NCI-H1105 (cell line): ENCODE data around the gene TMEM121.

Source experiments
- DNase-seq: peaks from one replicate; lab custom pipeline; 2025; lab: John Stamatoyannopoulos, UW

The TMEM121 gene

DNA sequence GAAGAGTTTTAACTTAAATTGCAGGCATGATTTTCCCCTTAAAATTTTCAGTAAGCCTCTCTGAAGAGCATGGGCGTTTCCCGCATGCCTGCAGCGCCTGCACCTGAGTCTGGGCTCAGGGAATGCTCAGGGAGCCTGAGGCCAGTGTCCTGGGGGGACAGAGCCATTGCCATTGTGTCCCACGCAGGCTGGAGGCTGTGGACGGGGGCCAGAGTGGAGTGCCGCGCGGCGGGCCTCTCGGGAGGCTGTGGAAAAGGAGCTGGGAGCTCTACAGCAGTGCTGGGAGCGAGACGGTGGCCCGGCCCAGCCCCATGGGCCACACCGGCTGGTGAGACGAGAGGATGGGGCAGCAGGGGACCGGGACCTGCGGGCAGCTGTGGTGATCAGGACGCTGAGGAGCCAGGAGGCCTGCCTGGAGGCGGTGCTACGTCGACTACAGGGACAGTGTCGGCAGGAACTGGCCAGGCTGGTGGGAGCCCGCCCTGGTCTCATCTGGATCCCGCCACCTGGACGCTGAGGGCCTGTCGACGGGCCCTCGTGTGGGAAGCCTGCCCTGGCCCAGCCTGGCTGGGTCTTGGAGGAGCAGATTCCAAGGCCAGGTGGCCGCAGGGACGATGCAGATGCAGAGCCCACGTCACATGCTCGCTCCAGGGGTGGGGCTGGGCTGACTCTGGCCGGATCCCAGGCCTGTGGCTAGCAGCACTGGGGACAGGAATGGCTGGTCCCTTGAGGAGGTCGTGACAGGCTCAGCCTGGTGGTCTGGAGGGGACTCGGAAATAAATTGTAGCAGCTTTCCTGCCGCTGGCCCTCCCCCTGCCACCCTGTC, 27.7 kb upstream of the TMEM121 start:
- DNase-seq: no peak

DNA sequence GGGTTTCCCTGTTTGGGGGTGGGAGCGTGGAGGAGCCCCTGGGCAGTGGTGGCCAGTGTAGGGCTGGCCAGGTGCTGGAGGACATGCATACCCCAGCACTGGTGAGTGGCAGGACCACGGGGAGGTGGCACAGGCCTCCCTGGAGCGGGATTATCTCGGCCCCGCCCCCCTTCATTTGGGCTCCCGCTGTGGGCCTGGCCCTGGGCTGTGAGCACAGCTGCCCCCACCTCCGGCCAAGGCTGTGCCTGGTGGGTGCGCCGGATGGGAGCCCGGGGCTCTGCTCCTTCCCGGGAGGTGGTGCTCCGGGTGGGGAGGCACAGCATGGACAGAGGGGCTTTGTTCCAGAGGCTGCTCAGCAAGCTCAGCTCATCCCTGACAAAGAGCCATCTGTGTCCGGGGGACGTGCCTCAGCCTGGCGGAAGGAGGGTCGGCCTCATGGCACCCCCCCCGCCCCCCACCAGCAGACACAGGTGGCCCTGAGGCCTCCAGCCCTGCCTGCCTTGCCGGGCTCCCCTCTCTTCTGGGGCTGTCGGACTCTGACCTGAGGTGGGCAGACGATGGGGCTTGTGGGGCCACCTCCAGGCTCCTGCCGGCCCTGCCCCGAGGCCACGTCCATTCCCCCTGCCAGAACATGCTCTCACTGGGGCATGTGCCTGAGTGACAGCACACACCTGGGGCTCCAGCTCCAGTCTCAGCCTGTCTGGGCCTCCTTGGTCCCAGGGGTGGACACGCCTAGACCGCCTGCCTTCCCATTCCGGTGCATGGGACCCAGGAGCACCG, 26.9 kb upstream of the TMEM121 start:
- no peak for DNase-seq

DNA sequence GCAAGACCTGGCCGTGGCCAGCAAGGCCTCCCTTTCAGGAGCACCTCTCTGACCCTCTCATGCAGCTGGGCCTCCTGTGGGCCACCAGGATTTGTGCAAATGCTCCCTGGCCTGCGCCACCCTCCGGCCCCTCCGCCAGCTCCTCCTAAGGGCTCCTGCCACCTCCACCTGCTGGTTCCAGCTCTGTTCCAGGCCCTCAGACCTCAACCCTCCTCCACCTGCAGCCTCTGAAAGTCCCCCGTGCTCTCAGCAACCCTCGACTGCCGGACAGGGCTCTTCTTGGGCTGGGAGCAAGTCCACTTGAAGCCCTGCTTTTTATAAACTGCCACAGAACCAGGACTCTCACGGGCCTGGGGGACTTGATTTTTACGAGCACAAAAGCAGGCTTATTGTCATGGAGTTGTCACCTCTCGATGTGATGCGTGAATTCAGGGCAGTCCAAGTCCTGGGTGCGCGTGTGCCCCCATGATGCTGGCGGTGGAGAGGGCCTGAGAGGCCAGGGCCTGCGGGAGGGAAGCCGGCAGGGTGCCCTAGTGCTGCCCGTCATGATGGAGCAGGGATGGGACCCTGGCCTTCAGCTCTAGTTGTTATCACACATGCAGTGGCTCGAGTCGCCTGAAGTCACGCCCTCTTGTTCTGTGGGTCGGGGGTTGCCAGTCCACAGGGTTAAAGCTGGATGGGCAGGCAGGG, 26.2 kb upstream of the TMEM121 start:
- no peak for DNase-seq

DNA sequence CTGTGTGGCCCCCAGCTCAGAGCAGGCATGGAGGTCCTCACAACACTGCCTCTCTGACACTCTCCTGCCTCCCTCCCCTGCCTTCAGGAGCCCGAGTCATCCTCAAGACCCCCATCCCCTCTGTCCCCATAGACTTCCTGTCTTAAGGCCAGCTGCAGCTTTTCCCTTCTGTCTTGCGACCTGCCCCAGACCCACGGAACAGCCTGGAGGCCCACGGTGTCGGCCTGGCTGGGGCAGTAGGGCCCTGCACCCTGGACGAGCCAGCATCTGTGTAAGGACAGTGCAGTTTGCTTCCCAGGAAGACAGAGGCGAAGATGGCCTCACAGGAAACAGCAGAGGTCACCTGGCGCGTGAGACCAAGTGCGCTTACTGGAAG, 25.7 kb upstream of the TMEM121 start:
- DNase-seq: no peak

DNA sequence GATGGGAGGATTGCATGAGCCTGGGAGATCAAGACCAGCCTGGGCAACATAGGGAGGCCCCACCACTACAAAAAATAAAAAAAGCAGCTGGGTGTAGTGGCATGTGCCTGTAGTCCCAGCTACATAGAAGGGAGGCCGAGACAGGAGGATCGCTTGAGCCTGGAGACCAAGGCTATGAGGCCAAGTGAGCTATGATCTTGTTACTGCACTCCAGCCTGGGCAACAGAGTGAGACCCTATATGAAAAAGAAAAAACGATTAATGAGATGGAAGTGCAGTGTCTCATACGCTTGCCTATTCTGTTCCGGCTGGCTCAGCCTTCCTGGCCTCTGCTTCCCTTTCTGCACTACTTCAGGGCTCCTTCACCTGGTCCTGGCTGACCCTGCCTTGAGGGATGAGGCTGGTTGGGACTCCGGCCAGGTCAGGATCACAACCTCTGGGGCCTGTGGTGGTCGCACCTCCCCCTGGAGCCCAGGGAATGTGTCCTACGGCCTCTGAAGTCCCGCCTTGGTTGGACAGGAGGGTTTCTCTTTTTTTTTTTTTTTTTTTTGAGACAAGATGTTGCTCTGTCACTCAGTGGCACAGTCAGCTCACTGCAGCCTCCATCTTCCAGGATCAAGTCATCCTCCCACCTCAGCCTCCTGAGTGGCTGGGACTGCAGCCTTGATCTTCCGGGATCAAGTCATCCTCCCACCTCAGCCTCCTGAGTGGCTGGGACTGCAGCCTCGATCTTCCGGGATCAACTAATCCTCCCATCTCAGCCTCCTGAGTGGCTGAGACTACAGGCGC, 24.7 kb upstream of the TMEM121 start:
- no peak for DNase-seq

DNA sequence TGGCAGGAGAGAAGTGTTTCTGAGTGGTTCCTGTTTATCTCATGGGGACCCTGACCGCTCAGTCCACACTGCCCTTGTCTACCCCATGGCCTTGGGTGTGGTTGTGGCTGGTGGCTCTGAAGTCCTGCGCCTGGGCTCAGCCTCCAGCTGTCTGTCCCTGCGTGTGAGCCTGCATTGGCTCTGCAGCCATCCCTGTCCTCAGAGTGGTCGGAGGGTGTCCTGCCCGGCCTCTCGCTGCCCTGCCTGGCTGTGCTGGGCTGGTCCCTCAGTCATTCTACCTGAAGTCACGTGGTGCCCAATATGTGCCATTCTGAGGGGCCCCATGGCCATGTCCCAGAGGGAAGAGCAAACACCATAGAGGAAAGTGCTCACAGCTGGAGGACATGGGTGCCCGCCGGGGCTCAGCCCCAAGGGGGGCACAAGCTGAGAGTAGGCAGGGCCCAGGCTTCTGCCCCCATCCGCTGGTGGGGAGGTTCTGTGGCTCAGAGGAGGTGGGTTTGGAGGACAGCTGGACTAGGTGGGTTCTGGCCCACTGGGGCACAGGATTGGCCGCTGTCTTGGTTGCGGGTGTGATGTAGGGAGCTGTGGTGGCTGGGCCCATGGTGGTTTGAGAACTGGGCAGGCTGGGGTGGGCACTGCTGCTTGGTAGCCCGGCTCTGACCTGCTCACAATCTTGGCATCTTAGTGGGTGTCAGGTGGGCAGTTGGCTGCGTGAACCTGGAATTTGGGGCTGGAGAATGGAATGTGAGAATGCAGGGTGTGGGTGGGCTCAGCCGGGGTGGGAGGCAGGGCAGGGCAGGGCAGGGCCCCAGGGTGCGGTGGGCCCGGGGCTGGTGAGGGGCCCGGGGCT, 23.7 kb upstream of the TMEM121 start:
- DNase-seq: no peak

DNA sequence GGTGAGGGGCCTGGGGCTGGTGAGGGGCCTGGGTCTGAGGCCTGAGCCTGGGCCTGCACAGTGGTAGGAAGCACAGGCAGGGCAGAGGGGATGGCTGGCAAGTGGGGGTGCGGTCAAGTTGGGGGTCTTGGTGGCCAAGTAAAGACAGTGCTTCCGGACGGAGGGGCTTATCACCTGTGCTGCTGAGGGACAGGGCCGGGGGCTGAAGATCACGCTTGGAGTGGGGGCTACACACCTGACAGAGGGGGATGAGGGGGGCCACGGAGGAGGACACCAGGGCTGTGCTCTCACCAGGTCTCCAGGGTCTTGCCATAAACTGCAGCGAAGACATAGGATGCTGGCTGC, 23.1 kb upstream of the TMEM121 start:
- DNase-seq: no peak

DNA sequence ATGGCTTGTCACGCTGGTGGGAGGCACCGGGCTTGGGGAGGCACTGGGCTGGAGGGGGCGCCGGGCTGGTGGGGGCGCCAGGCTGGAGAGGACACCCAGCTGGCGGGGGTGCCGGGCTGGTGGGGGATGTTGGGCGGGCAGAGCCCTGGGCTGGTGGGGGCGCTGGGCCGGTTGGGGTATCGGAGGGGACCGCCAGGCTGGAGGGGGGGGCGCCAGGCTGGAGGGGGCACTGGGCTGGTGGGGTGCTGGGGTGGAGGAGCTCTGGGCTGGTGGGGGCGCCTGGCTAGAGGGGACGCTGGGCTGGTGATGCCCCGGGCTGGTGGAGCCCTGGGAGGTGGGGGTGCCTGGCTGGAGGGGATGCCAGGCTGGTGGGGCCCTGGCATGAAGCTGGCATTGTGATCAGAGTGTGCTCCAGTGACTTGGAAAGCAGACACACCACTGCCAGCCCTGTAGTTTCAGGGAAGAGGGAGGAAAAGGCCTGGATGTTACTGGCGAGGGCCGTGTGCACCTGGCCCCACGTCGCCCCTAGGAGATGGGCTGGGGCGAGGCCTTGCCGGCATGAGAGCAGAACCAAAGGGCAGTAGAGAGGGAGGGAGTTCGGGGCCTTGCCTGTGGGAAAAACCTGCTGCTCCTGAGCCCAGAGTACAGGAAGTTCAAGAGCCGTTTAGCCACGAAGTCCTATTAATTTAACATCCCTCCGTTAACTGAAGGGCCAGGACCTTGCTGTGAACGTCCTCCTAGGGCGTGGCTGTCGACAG, 22.3 kb upstream of the TMEM121 start:
- no peak for DNase-seq

DNA sequence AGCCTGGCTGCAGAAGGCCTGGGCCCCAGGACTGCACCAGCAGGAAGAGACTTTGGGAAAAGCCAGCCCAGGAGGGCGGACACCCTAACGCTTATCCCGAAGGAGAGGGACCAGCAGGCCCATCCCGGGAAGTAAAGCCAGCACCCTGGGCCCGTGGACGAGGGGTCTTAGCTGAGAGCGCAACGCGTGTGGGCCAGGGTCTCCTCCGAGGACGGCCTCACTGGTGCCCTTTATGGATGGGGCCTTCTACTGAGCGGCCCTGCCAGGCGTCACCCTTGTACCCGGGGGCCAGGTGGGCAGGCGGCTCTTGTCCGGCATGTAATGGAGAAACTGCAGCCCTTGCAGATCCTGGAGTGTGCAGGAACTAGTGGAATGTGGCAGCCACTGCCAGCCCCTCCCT, 21.3 kb upstream of the TMEM121 start:
- no peak for DNase-seq

DNA sequence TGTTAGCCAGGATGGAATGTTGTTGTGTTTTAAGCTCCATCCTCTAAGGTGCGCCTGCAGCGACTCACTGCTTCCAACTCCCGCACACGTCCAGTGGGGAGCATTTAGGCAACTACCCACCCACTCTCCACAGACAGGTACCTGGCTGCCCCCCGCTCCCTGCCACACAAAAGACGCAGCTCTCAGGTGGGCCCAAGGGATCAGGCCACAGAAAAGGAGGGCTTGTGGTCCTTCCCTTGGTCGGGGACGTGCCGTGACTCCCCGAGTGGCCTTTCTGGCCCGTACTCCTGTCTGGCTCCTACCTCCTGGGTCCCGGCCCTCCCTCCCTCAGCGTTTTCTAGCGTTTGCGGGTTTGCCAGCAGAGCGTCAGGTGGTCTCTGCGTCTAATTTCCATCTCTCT, 19.1 kb upstream of the TMEM121 start:
- no peak for DNase-seq

DNA sequence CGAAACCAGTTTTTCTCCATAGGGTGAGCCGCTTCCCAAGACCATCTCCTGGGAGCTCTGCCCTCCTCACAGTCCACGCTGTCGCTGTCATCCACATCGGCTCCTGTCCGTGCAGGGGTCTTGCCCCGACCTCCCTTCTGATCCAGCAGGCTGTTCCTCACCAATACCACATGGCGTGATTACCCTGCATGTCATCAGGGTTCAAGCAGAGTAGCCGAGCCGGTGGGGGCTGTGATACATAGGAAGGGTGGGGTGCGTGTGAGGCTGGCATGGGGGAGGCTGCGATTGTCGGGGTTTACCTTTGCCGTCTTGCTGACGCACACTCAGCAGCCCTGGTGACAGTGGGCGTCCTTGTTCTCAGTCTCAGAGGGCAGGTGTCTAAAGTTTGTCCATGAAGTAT, 18.3 kb upstream of the TMEM121 start:
- no peak for DNase-seq

DNA sequence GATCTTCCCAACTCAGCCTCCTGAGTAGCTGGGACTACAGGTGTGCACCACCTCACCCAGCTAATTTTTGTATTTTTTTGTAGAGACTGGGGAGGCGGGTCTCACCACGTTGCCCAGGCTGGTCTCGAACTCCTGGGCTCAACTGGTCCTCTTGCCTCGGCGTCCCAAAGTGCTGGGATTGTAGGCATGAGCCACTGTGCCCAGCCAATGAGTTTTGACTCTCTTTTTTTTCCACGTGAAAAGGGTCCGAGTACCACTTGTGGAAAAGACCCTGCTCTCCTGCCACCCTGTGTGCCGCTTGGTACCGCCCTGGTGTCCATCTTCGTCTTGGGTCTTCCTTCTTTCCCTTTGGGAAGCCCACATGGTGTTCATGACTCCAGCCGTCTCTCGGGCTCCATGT, 17.8 kb upstream of the TMEM121 start:
- DNase-seq: no peak

DNA sequence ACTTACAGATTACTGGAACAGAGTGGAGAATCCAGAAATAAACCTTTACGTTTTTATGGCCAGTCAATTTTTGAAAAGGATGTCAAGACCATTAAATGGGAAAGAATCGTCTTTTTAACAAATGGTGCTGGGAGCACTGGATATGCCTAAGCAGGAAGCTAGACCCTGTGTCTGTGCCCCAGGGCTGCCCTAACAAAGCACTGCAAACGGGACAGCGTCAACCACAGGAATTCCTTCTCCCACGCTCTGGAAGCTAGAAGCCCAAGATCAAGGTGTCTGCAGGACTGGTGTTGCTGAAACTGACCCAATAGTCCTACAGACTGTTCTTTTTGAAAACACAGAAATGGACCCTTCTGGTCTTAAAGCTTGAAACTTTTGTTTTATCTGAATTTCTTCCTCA, 9.3 kb upstream of the TMEM121 start:
- DNase-seq: no peak

DNA sequence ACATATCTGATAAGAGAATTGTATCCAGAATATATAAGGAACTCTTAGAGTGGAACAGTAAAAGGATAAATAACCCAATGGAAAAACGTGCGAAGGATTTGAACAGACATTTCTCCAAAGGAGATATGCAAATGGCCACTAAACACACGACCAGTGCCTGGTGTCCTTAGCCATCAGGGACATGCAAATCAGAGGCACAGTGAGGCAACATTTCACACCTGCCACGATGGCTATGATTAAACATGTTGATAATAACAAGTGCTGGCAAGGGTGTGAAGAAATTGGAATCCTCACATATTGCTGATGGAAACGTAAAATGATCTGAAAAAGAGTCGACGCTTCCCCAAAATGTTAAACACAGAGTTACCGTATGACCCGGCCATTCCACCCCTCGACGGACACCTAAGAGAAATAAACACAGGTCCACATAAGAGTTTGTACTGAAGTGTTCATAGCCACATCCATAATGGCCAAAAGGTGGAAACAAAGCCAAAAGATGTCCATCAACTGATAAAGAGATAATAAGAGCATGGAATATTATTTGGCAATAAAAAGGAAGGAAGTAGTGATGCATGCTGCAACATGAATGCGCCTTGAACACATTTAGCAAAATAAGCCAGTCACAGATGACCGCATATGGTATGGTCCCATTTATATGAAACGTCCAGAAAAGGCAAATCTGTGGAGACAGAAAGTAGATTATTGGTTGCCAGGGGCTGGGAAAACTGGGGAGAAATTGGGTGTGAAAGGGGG, 6.3 kb upstream of the TMEM121 start:
- no peak for DNase-seq

DNA sequence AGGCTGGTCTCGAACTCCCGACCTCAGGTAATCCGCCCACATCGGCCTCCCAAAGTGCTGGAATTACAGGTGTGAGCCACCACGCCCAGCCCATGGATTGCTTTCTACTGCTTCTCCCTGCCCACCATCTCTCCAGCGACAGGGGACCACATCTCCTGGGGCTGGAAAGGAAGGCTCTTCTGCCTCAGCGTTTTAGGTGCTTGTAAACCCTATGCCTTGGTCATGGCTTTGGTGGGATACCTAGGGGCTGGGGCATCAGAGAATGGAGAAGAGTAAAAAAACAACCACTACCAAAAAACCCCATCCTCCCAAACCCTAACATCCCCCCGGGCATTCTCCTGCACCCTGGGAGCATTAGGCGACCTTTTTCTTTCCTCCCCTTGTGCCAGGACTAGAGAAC, 1.1 kb upstream of the TMEM121 start:
- DNase-seq: no peak

DNA sequence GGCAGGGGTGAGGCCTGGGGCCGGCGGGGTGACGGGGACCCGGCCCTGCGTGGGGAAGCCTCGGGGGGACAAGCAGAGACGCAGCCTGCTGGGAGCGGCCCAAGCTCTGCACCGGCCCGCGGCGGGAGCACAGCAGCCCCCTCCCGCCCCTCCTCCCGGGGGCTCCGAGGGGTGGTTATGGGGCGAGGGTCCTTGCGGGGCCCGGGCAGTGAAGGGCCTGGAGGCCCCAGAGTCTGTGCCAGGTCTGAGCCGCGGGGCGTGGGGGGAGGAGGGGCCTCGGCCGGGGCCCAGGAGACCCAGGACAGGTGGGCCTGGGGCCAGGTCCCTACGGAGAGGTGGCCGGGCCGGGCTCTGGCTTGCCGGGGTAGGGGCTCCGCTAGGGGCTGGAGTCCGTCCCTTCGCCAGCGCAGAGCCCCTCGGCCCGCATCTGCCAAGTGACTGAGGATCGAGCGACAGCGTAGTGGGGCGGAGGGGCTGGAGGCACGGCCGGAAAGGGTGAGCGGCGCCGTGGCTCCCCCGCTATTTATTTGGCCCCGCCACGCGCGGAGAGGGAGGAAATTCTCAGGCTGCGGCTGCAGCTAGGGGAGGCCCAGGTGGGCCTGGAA, 495 bp downstream of the TMEM121 start:
- DNase-seq: no peak

DNA sequence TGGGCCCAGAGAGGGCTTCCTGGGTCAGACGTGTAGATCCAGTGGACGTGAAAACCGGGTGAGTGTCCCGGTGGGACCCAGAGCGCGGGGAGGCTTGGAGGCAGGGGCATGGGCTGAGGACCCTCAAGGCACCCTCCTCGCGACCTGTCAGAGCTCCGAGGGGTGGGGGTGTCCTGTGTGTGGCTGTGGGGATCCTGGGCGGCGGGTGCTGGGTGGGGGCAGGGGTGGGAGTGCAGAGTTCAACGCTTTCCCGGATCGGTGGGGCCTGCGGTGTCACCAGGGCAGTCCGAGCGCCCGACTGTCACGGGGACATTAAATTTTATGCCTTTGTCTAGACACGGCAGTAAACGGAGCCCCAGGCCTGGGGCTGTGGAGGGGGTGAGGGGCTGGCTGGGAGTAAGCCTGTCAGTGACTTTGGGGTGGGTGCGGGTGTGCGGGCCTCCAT, 1.0 kb downstream of the TMEM121 start:
- DNase-seq: no peak

DNA sequence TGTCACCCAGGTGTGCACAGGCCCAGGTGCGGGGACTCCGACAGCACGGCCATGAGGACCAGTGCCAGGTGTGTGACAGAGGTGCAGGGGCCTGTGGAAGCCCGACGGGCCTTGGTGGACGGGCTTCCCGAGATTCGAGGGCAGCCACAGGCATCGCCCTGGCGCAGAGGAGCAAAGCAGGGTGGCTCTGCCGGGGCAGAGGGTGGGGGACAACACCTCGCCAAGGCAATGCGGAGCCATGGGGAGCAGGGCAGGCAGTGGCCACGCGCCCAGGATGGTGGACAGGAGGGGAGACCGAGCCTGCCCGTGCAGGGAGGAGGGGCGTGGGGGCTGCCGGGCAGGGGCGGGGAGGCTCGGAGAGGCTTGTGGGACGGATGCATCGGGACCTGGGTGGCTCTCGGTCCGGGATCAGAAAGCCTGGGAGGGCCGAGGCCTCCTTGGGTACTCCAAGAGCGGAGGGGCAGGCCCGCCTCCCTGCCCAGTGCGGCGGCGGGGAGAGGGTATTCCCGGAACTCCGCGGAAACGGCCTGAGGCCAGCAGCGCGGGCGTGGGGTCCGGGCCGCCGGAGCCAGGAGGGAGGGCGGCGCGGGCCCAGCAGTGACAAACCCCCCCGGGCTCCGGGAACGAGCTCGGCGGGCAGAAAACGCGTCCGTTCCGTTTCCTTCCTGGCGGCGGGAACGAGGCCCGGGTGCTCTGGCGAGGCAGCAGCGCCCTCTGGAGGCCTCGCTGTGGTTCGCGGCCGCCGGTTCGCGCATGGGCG, 1.6 kb downstream of the TMEM121 start:
- DNase-seq: peak; percentile 65
